HepG2 (cell line): ENCODE results near the gene DDX20. TPM values are rescaled to one million over a fixed set of nuclear protein-coding genes. Genes with fewer than 3 reads are reported as not detected.

Experiments used
- AGO1 ChIP-seq: fragments of 200-400 bp; formaldehyde crosslinking; IDR thresholded peaks from 2 replicates; pipeline ENCODE4 v1.6.1; 2017; ENCODE audit warnings: mild to moderate bottlenecking, low read depth, low read length, moderate library complexity; ENCODE audit not compliant: poor library complexity, severe bottlenecking
- AHR ChIP-seq: IDR thresholded peaks from 2 replicates; pipeline ENCODE4 v1.6.1; 2018; ENCODE audit warnings: missing genetic modification reagents, missing compliant biosample characterization
- ATF5 ChIP-seq: sonication (generic); formaldehyde crosslinking; IDR thresholded peaks from 2 replicates; pipeline ENCODE4 v1.4.0; 2020; ENCODE audit warnings: mild to moderate bottlenecking, low read depth, missing genetic modification reagents
- CCAR2 ChIP-seq: fragments of 200-400 bp; formaldehyde crosslinking; optimal IDR thresholded peaks from 2 replicates; pipeline ENCODE3; 2018; ENCODE audit warnings: low read depth, mild to moderate bottlenecking, low read length, moderate library complexity
- GABPB1 ChIP-seq: IDR thresholded peaks from 2 replicates; pipeline ENCODE4 v1.6.1; 2016; ENCODE audit warnings: mild to moderate bottlenecking, missing genetic modification reagents, moderate library complexity, missing compliant biosample characterization
- GPN1 ChIP-seq: sonication (generic); formaldehyde crosslinking; IDR thresholded peaks from 2 replicates; pipeline ENCODE4 v1.5.1; 2020; ENCODE audit warnings: missing genetic modification reagents, borderline replicate concordance
- KAT8 ChIP-seq: IDR thresholded peaks from 2 replicates; pipeline ENCODE4 v1.6.1; 2016; ENCODE audit warnings: missing genetic modification reagents, missing compliant biosample characterization
- MED1 ChIP-seq: sonication (generic); formaldehyde crosslinking; IDR thresholded peaks from 2 replicates; pipeline ENCODE4 v1.4.0; 2020; ENCODE audit warnings: missing genetic modification reagents
- MLX ChIP-seq: IDR thresholded peaks from 2 replicates; pipeline ENCODE4 v1.6.1; 2016
- NKX3-1 ChIP-seq: sonication (generic); formaldehyde crosslinking; IDR thresholded peaks from 2 replicates; pipeline ENCODE4 v1.5.0; 2020; ENCODE audit warnings: missing genetic modification reagents
- POGK ChIP-seq: sonication (generic); formaldehyde crosslinking; conservative IDR thresholded peaks from 2 replicates; pipeline ENCODE4 v1.8.0; 2022; ENCODE audit warnings: mild to moderate bottlenecking, moderate library complexity, missing genetic modification reagents
- POLR2A ChIP-seq, 2 experiments: IDR thresholded peaks; 2 replicates each; pipeline ENCODE4 v1.6.1; 2011; ENCODE audit warnings: low read depth in 2 of 2, low read length in 2 of 2, mild to moderate bottlenecking in 1 of 2, moderate library complexity in 1 of 2; ENCODE audit not compliant: insufficient read depth in 1 of 2
- PRDM4 ChIP-seq: sonication (generic); formaldehyde crosslinking; IDR thresholded peaks from 2 replicates; pipeline ENCODE4 v1.9.0; 2021; ENCODE audit warnings: missing genetic modification reagents, borderline replicate concordance
- ZBTB42 ChIP-seq: sonication (generic); formaldehyde crosslinking; IDR thresholded peaks from 2 replicates; pipeline ENCODE4 v1.5.0; 2020; ENCODE audit warnings: mild to moderate bottlenecking, missing genetic modification reagents
- ZNF235 ChIP-seq: sonication (generic); formaldehyde crosslinking; IDR thresholded peaks from 2 replicates; pipeline ENCODE4 v1.8.1; 2023; ENCODE audit warnings: mild to moderate bottlenecking, missing genetic modification reagents, borderline replicate concordance
- ZNF260 ChIP-seq: sonication (generic); formaldehyde crosslinking; IDR thresholded peaks from 2 replicates; pipeline ENCODE4 v1.4.0; 2020; ENCODE audit warnings: missing genetic modification reagents, low read depth, mild to moderate bottlenecking, borderline replicate concordance
- ZNF274 ChIP-seq: sonication (generic); formaldehyde crosslinking; IDR thresholded peaks from 2 replicates; pipeline ENCODE4 v1.5.1; 2020; ENCODE audit warnings: mild to moderate bottlenecking, missing genetic modification reagents
- ZNF282 ChIP-seq: fragments of 450-650 bp; IDR thresholded peaks from 2 replicates; pipeline ENCODE4 v1.6.1; 2018; ENCODE audit not compliant: partially characterized antibody
- ZNF652 ChIP-seq: IDR thresholded peaks from 2 replicates; pipeline ENCODE4 v1.6.1; 2016; ENCODE audit warnings: low read depth, borderline replicate concordance
- ZNF687 ChIP-seq: sonication (generic); formaldehyde crosslinking; IDR thresholded peaks from 2 replicates; pipeline ENCODE4 v1.5.1; 2020; ENCODE audit warnings: mild to moderate bottlenecking, missing genetic modification reagents, moderate library complexity
- polyA plus RNA-seq, 8 experiments: library from polyadenylated mRNA; depleted of rRNA in 3 of 8; stranded (reverse) in 7 of 8; unstranded in 1 of 8; fragments of >200 nt; fragmentation: Illumina TruSeq in 4 of 8; extraction: Trizol in 4 of 8; gene quantifications; 2 replicates each; pipeline versions ENCODE4 v1.2.1 to v1.2.3, GENCODE V29; 2011 to 2016; ENCODE audit warnings: low read depth in 4 of 8, missing spikeins in 1 of 8, mixed read lengths in 1 of 8; ENCODE audit not compliant: insufficient read depth in 1 of 8
- total RNA-seq, 5 experiments: library from RNA; depleted of rRNA; stranded (reverse); fragments of >200 nt; fragmentation: Illumina TruSeq; extraction: Trizol; gene quantifications; 2 replicates each; pipeline ENCODE4 v1.2.3, GENCODE V29; 2016; ENCODE audit warnings: low read depth in 1 of 5

DDX20 gene
- total and polyA plus RNA-seq, 2 of the 13 experiments (the other 11 are each of a cell fraction or from before 2014, with no cell fraction given): 4.0 to 14.3 TPM

GRCh38 chr1:111738436-111739193 is 17.1 kb upstream of the DDX20 start (continued):
- TF ChIP-seq ZNF687 (CRISPR knock-in tag) (peak; percentile 64), AGO1 (peak; percentile 16), POGK (CRISPR knock-in tag) (no peak), MED1 (CRISPR knock-in tag) (peak; percentile 8; the same call in 1 of the 2 replicates), ZBTB42 (CRISPR knock-in tag) (0 out of 2 replicates have a peak, but pooled peaks have one; percentile 58), ZNF260 (CRISPR knock-in tag) (no peak), POLR2A (IDR thresholded peaks at IDR 0.05; ENCODE audit: insufficient read depth in 1 of 2, low read depth in 2 of 2, low read length in 2 of 2) (peak in 1 of 2 experiments; percentile 63), ZNF282 (no peak), MLX (CRISPR knock-in tag) (no peak), AHR (no peak), ZNF274 (CRISPR knock-in tag) (no peak), GPN1 (no peak), KAT8 (0 out of 2 replicates have a peak, but pooled peaks have one; percentile 6), ATF5 (CRISPR knock-in tag) (no peak), NKX3-1 (CRISPR knock-in tag) (no peak), ZNF652 (CRISPR knock-in tag) (no peak), PRDM4 (CRISPR knock-in tag) (no peak), GABPB1 (CRISPR knock-in tag) (no peak), ZNF235 (CRISPR knock-in tag) (peak; percentile 66; the same call in 1 of the 2 replicates), CCAR2 (no peak)
